NCI-H2196 (cell line): Measurements from ENCODE around the gene CDH13.

Experiments
- DNase-seq: peaks from one replicate; lab custom pipeline; 2025; ENCODE audit not compliant: unreplicated experiment; lab: John Stamatoyannopoulos, UW

The CDH13 gene

GRCh38 chr16:82833378-82833993 lies 206.7 kb downstream of the CDH13 start:
- DNase-seq = no peak

- no peak for DNase-seq
Measured at GRCh38 chr16:82834151-82834815, 207.5 kb downstream of the CDH13 start.

DNA sequence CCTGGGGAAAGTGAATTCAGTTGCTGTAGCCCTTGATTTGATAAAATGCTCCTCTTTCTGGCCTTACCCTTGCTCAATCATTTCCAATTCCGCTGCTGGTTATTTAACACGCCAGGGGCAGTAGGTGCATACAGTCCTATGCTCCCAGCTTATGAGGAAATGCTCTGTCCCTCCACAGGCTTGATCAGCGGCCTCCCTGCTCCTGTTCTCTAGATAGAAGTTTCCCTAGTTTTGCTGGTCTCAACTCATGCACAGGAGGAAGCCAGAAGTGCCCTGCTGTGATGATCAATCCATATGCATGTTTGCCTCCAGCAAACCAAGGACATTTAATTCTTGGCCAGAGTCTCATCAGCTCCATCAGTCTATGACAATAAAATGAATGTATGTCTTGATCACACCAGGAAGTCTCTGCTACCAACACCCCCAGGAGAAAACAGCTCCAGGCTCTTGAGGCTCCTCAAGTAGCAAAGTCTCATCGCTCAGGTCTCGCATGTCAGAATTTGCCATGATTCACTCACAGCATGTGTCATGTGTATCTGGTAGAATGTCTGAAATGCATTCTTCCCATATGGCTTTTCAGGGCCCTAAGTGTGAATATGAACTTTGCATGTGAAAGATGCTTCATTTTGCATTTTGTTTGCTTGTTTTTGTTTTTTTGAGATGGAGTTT lies 208.9 kb downstream of the CDH13 start:
- DNase-seq = no peak

GRCh38 chr16:82841108-82841507 lies 214.3 kb downstream of the CDH13 start:
- no peak for DNase-seq

GRCh38 chr16:82843606-82844271 lies 217.0 kb downstream of the CDH13 start:
- DNase-seq = no peak

GRCh38 chr16:82845116-82845515 lies 218.3 kb downstream of the CDH13 start:
- no peak for DNase-seq

GRCh38 chr16:82846806-82847205 lies 220.0 kb downstream of the CDH13 start:
- no peak for DNase-seq

DNA sequence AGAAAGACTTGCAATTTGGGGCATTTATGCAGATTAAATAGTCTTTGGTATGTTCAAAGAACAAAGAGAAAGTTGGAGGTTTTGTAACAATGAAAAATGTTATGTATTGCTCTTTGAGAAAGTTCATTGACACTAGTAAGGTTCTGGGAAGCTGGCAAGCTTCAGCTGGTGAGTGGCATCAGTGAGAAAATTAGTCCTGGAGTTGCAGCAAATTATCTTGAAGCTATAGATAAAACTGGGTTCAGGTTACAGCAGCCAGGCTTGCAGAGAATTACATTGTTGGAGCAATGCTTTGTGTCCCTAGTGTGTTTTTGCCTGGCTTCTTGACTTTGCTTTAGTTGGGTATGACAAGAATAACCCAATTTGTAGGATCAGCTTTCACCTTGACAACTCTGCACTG lies 221.2 kb downstream of the CDH13 start:
- no peak for DNase-seq

- no peak for DNase-seq
Measured at GRCh38 chr16:82852388-82853008, 225.7 kb downstream of the CDH13 start.

- no peak for DNase-seq
Measured at GRCh38 chr16:82855471-82855870, 228.7 kb downstream of the CDH13 start.

DNA sequence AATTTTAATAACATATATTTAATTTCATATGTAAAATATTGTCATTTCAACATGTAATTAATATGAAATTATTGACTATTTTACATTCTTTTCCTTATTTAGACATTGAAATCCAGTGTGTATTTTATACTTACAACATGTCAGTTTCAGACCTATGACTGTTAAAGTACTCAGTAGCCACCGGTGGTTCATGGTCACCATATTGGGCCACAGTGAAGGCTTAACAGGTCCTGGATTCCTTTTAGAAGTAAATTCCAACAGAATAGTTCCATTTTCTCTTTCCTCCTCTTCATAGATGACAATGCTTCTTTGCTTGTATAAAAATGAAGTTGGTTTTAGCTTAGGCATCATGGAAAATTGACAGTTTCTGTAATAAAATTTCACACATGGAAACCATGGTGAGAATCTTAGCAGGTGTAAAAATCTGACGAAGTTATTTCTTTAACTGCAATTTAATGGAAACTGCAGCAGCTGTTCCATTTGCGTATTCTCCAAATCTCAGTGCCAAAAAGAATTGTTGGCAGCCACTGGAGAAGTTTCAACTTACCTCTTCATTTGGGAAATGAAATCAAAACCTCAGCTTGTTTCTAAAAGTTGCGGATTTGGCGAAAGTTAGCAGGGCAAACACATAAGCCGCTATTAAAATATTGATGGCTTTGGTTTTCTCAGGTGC lies 231.1 kb downstream of the CDH13 start:
- DNase-seq = no peak

DNA sequence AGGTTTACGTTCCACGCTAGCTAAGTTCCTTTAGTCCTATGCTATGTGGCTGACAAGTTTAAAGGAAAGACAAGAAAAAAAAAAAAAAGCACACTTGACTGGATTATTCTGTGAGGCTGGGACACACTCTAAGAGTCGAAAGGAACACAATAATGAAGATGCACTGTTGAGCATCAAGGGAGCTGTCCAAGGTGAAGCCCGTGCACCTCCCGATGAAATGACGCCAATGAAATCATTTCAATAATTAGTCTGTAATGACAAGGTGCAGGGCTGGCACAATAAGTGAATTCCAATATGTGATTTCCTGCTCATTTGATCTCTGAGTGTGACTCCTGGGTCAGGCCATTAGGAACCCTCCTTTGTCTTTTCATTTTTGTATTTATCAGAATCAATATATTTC lies 232.9 kb downstream of the CDH13 start:
- DNase-seq = no peak

- no peak for DNase-seq
Measured at GRCh38 chr16:82860071-82860470, 233.3 kb downstream of the CDH13 start.

GRCh38 chr16:82862057-82862456 lies 235.3 kb downstream of the CDH13 start:
- no peak for DNase-seq

DNA sequence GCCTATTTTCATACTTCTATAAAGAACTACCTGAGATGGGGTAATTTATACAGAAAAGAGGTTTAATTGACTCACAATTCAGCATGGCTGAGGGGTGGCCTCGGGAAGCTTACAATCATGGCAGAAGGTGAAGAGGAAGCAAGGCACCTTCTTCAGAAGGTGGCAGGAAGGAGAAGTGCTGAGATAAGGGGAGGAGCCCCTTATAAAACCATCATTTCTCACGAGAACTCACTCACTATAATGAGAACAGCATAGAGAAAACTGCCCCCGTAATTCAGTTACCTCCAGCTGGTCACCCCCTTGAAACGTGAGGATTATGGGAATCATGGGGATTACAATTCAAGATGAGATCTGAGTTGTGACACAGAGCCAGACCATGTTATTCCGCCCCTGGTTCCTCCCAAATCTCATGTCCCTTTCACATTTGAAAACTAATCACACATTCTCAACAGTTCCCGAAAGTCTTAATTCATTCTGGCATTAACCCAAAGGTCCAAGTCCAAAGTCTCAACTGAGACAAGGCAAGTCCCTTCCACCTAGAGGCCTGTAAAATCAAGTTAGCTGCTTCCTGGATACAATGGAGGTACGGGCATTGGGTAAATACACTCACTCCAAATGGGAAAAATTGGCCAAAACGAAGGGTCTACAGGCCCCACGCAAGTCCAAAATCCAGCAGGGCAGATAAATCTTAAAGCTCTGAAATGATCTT lies 237.7 kb downstream of the CDH13 start:
- no peak for DNase-seq

- DNase-seq = no peak
Measured at GRCh38 chr16:82865412-82865811, 238.6 kb downstream of the CDH13 start.

DNA sequence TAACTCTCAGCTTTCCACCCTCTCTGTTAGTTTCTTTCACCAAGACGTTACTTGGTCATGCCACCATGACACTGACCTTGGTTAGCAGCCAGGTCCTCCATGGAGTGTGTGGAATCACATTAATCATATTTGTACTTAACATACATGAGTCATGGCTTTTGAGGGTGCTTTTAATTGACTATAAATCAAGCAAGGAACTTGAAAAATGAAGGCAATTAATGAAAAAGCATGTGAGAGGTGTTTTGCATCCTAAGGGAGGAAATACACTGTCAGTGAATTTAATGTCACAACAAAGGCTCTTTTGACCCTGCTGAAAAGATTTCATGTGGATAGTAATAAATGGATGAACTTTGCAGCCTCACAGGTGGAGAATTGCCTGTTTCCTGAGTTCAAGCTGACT lies 240.7 kb downstream of the CDH13 start:
- DNase-seq = no peak

DNA sequence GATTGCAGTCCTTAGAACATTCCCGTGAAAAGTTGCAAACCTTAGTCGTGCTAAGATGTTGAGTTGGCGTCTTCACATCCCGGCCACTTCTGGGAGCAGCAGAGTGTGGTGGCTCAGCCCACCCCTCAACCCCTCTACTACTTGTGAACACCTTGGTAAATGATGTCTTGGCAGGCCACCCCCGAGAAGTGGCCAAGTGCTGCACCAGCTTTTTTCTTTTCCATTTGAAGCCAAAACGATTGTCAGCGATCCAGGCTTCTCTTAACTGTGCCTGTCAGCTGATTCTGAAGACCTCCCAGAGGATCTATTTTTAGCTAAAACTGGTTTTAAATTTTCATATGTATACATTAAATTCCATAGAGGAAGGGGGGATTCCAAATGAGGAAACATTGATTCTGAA lies 247.5 kb downstream of the CDH13 start:
- no peak for DNase-seq

- no peak for DNase-seq
Measured at GRCh38 chr16:82874672-82875071, 247.9 kb downstream of the CDH13 start.

DNA sequence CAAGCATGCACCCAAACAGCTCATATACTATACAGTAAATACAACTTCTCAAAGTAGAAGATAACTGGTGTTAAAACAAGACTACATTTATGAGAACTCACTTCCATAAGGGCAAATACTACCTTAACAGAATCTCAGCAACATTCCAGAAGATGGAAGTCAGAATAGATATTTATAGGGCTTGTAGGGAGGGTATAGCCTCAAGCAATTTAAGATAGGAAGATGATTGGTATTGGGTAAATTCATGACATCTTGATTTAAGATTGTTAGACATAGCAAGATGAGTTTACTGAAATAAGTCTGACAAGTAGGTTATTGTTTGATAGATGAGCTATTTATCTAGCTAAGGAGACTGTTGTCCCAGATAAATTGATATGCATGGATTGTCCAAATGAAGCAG lies 250.2 kb downstream of the CDH13 start:
- no peak for DNase-seq
